ENCODE data around the gene UBR2.
"Not testable (repeated sequence)": the region's sequence is repeated elsewhere in the genome, so short reads cannot be mapped to it uniquely, and the experiment has no call there.

UBR2 gene

DNA sequence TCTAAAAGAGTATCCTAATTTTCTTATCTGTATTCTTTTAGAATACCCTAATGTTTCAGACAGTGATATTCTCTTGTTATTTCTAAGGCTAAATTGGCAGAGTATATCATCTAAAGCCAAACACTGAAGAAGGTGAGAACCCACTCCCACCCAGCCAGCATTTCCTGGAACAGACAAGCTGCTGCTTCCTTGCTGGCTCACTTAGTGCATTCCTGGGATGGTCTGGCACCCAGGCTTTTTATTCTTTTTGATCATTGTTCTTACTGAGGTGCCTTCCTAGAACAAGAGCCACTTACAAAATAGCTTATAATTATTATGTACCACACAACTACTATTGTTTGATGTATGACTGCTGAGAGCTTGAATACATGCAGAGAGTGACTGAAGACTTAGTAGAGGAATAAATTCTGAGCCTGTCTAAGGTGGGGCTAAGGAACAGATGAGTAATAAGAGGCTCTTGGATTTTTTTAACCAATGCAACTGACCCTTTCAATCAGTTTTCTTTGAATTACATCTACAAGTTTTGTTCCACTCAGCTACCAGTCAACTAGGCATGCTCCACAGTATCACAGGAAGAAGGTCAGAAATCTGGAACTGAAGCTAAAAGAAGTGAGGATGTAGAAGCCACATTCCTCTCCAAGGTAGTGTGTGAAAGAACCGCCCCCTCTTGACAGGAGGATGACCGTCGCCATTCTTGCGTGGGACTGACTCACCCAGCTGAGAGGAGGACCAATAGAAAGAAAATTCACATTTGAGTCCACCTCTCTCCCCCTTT is 128.5 kb downstream of the UBR2 start:
- no peak for DNase-seq (ENCODE audit: low spot score)

DNA sequence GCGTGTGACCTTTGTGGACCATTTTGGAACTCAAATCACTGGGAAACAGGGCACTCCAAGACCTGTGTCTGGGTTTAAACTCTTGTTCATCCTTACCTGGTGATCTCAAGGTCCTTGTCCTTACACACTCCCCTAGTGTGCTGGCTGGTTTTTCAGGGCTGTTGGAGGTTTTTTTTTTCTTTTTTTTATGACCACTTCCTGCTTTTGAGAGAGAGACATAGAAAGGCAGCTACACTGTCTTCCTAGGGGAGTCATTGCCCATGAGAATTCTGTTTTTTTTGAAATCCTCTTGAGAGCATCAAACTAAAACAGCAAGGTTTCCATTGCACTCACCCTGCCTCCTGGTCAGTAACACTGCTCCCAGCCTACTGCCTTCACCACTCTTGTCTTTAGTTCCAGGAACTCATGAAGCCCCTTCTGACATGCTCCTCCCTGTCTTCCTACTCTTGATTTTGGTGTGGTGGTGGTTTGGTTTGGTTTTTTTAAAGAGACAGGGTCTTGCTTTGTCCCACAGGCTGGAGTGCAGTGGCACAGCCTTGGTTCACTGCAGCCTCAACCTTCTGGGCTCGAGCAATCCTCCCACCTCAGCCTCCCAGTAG is 130.0 kb downstream of the UBR2 start:
- DNase-seq (ENCODE audit: low spot score), result no peak

DNA sequence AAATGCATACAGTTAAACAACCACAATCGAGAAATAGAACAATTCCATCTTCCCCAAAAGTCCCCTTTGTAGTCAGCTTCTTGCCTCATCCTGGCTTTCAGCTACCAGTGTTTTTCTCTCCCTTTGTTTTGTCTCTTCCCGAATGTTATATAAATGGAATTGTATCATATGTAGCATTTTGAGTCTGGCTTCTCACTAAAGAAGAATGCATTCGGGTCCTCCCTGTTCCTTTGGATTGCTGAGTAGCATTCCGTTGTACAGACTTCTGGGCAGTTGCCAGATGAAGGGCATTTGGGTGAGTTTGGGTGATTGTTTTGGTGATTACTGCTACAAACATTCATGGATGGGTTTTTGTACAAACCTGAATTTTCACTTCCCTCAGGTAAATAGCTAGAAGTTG is 130.8 kb downstream of the UBR2 start:
- no peak for DNase-seq (ENCODE audit: low spot score)

DNA sequence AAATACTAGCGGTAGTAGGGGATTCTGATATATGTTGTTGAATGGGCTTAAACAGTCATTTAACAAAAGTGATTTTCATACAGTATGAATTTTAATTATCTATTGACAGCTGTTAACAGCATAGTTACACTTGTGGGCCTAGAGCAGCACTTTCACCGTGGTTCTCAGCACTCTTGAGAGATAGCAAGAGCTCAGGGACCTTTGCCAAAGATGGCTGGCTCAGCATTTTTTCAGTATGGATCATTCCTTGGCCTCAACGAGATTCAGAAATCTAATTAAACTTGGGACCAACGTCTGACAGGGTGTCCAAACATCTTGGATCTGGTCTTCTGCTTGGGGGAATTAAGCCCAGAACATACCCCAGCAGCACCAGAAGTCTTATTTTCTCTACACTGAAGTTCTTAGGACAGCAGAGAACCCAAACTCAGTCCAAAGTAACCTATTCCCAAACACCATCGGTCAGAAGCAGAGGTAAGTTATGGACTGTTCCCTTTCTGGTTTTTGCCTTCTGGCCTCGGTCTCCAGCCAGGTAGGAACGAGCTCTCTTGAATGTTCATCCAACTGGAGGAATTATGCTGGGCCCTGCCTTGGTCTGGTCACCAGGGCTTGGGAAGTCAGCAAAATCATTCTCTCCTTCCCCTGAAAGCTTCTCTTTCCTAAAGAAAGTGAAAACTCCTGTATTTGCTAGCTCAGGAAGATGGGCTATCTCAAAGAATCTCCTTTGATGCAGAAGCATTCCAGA is 132.9 kb downstream of the UBR2 start:
- DNase-seq (ENCODE audit: low spot score), result no peak

DNA sequence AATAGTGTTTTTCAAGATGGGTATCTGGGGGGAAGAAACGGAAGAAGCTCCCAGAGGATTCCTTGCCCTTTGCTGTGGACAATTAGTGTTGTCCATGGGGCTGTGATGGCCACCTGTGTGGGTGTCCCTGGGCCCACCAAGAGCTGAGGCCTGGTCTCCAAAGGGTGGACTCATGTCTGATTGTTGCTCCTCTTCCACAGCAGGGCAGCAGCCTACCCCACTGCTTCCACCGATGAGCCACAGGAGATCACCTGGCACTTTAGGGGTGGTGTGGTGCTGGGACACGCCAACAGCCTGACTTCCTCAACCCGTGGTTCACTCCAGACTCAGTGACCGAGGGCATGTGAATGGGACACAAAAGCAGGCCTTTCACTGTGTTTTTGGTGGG is 133.4 kb downstream of the UBR2 start:
- no peak for DNase-seq (ENCODE audit: low spot score)

DNA sequence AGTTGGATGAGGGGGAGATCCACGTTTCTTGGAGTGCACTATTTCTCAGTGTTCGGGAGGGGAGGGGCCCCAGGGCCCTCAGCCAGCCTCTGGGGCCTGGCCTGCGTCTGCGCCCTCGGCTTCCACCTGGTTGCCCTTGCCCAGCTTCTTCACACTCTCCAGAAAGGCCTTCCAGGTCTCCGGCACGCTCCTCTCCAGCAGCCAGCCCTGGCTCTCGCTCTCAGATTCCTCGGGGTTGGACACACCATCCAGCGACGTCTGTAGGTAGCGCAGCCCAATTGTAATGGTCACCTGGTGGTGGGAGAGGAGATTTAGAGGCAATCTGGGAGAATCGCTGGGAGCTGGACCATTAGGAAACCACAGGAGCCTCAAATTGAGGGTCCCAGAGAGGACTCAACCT is 134.4 kb downstream of the UBR2 start:
- DNase-seq (ENCODE audit: low spot score), result no peak

DNA sequence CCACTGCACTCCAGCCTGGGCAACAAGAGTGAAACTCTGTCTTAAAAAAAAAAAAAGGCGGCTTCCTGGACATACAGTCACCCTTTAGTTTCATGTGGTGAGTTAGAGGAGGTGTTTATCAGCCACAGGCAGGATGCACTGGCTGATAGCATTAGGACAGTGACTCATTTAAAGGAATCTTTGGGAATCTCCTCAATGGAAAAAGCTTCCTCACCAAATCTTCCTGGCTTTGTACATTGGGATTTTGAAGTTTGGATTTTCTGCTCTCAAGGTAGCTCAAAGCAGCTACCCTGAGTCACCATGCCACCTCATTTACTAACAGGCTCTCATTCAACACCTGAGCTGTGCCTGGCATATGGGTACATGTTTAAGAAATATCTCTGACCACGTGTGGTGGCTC is 138.4 kb downstream of the UBR2 start:
- DNase-seq (ENCODE audit: low spot score), result no peak

DNA sequence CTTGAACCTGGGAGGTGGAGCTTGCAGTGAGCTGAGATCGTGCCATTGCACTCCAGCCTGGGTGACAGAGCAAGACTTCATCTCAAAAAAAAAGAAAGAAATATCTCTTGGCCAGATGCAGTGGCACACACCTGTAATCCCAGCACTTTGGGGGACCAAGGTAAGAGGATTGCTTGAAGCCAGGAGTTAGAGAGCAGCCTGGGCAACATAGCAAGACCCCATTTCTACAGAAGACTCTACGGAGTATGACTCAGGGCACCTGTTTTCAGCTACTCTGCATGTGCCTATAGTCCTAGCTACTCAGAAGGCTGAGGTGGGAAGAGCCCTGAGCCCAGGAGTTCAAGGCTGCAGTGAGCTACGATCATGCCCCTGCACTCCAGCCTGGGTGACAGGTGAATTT is 139.0 kb downstream of the UBR2 start:
- DNase-seq (ENCODE audit: low spot score), result not testable (repeated sequence)

DNA sequence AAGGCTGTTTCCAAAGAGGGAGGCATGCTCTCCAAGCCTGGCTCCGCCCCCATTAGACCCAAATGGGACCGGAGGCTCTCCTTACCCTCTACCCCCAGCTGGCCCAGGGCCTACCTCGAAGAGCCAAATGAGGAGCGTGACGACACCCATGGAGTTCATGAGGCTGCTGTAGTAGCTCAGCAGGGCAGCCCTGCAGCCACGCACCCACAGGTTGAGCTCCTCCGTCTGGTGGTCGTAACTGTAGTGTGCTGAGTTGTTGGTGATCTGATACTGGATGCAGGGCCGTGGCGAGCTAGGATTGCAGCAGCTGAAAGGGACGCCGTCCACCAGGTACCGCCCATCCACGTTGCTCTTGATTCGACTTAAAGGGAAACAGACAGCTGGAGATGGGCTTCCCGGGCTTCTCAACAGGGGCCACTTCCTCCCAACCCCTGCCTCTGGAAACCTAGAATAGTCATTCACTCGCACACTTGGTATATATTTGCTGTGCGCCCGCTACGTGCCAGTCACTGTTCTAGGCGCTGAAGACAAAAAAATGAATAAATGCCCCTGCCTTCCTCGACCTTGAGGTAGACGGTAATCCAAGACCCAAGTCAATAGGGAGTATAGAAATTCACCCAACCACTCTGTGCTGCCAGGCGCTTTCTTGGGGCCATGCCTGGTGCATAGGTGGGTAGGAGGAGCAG is 140.6 kb downstream of the UBR2 start:
- DNase-seq (ENCODE audit: low spot score), result peak; percentile 88

DNA sequence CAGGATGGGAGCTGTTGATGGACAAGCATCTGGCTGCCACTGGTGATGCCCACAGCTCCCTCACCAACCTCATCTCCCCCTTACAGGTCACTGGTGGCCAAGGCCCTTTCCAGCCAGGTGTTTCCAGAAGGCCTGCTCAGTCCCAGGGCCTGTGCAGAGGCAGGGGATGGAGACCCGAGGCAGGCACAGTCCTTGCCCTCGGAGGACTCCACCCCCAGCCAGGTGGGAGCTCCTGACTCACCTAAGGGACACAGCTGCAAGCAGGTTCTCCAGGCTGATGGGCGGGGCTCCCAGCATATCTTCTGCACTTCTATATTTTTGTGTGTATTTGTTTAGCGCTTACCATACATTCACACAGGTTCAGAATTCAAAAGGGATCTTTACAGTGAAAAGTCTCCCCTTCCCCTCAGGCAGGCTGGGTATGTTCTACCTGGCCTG is 141.1 kb downstream of the UBR2 start:
- no peak for DNase-seq (ENCODE audit: low spot score)

DNA sequence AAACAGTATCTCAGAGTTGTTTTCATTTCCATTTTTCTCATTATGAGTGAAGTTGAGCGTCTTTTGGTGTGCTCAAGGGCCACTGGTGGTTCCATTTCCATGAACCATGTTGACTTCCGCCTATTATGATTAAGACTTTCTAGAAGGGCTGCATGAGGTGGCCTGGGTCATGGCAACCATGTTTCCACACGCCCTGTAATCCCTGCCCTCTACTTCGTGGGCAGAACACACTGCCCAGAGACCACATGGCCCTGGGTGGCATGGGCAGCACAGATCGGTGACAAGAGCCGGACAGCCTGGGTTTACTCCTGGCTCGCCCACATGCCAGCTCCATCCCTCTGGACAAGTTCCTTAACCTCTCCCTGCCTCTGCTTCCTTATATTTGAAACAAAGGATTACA is 143.8 kb downstream of the UBR2 start:
- no peak for DNase-seq (ENCODE audit: low spot score)

DNA sequence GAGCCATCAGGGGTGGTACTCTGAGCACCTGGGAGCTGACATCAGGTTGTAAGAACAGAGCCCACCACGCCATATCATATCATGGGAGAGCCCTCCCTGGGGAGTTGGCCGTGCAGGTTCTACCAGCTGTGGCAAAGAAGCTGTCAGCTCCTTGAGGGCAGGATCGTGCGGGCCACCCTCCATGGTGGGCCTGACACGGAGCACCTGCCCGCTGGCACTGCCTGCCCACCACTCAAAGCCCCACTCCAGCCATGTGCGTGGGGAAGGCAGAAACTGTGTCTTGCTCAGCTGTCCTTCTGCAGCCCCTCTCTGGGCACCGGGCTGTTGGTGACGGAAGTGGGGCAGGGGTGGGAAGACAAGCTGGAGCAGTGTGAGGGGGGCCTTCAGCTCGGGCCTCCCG is 144.3 kb downstream of the UBR2 start:
- DNase-seq (ENCODE audit: low spot score), result no peak

DNA sequence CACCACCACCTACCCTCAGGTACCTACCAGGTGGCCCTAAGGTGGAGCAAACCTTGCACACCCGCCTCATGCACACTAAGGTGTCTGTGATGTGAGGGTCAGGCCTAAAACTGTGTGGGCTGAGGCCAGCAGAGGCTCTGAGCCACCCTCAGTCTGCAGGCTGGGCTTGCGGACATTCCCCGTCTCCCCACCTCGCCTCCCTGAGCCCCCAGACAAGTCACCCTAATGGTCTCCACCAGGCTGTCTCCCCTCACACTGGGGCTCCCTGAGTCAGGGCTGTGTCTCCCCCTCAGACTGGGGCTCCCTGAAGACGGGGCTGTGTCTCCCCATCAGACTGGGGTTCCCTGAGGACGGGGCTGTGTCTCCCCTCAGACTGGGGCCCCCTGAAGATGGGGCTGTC is 146.0 kb downstream of the UBR2 start:
- DNase-seq (ENCODE audit: low spot score), result no peak

DNA sequence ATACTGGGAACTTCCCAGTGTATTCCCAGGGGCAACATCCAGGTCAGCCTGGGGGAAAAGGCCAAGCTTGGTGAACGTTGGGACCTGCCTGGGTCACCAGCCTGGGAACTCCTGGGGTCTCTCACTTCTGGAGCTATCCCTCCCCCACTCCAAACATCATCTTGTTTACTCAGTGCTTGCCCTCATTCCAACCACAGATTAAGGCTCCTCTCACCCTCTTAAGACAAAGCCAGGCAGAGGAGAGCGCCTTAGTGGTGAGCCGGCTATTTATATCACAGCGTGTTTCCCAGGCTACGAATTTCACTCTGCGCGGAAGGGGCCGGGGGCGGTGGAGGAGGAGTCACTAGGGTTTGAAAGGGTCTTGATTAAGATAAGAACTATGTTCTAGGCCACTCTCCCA is 146.5 kb downstream of the UBR2 start:
- peak; percentile 29 for DNase-seq (ENCODE audit: low spot score)

DNA sequence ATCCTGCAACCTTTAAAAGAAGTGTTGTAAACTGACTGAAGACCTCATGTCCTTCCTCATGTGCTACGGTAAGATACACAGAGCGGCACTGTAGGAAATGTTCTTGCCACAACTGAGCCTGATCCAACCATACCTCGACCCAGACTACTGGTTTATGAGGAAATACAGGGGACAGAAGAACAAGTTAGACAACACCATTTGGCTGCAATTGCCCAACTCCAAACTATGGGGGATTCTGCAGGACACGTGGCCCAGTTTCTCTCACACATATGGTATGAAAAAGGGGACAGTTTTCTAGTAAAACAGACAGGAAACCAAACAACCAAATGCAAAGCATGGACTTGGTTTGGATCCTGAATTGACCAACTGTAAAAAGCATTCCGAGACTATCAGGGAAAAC is 148.1 kb downstream of the UBR2 start:
- no peak for DNase-seq (ENCODE audit: low spot score)

DNA sequence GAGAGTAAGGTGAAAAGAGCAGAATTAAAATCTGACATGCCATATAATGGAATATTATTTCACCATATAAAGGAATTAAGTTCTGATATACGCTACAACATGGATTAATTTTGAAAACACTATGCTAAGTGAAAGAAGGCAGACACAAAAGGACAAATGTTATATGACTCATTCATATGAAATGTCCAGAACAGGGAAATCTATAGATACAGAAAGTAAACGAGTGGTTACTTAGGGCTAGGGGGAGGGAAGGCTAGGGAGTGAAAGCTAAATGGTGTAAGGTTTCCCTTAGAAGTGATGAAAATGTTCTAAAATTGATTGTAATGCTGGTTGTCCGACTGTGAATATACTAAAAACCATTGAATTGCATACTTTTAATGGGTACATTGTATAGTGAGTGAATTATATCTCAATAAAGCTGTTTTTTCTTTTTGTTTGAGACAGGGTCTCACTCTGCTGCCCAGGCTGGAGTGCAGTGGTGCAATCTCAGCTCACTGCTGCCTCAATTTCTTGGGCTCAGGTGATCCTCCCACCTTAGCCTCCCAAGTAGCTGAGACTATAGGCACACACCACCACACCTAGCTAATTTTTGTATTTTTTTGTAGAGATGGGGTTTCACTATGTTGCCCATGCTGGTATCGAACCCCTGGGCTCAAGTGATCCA is 150.4 kb downstream of the UBR2 start:
- DNase-seq (ENCODE audit: low spot score), result no peak

DNA sequence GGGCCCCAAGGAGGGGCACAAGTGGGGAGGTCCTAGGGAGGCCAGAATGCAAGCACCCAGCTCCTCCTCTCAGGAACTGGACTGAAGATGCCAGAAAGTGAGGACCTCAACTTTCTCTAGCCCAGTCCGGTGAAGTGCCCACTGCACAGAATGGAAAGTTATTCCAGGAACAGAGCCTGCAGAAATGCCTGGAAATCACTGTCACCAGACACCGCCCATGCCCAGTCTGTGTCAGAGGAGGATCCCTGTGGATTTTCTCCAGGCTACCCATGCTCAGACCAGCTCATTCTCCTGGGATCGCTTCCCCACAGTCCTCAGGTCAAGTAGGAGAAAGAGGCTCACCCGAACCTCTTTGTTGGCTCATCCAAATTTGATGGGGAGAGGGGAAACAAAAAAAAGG is 152.0 kb downstream of the UBR2 start:
- no peak for DNase-seq (ENCODE audit: low spot score)

DNA sequence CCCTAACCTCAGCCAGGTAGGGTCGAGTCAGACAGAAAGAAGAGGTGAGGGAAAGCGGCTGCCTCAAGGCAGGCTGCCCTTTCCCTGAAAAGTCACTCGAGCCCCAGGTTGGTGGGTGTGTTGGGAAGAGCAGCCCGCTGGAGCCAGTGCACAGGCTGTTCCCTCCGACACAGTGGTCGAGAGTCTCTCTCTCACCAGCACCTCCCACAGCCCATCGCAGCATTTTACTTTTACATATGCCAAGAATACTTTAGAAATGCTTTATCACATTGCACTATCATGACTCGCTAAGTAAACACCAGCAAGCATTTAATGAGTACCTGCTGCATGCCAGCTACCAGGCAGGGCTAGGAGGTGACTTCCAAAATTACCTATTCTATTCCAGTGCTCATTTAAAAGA is 156.9 kb downstream of the UBR2 start:
- DNase-seq (ENCODE audit: low spot score), result no peak

DNA sequence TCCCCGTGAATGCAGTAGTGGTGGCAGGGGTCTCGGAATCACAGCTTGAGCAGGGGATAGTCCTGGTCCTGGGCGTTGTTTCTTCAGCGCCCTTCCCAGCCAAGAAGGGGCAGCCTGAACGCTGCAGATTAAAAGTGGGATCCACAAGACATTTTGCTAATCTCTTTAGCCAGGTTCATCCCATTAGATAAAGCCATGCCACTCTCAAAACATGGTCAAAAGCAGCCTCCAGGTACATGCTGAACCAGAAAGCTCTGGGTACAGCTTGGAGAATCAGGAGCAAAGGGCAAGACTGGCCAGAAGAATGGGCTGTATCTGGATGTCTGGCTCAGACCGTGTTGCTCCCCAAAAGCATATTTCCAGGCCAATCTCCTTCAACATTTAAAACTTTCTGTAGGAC is 158.7 kb downstream of the UBR2 start, which contains the start of gene PRPH2:
Gene PRPH2 (minus strand): TSS at position 101 of the 400 bp plus-strand sequence. CDS start 263 bp downstream, outside the sequence.
- no peak for DNase-seq (ENCODE audit: low spot score)

DNA sequence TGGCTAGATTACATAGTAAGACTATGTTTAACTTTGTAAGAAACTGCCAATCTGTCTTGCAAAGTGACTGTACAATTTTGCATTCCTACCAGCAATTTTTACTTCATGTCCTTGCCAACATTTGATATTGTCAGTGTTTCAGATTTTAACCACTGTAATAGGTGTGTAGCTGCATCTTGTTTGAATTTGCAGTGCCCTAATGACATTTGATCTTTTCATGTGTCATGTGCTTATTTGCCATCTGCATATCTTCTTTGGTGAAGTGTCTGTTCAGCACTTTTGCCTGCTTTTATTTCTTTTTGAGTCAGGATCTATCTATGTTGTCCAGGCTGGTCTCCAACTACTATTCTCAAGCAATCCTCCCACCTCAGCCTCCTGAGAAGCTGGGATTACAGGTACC is 161.0 kb downstream of the UBR2 start:
- DNase-seq (ENCODE audit: low spot score), result no peak

DNA sequence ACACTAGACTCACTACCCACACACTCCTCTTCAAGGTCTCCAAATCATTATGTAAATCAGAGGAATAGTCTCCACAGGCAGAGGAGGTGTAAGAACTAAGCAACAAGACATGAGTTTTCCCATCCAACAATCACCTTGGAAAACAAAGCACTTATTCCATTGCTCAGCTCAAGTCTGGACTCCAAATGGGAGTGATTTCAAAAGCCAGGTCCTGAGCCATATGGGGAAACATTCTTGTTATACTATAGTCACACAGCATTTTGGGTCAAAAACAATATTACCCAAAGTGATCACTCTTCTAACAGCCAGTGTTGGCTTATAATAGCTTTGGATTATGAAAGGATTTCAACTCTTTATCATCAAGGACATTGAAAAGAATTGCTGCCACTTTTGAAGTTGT is 162.2 kb downstream of the UBR2 start:
- DNase-seq (ENCODE audit: low spot score), result no peak
